B cell (primary cell): ENCODE measurements around the gene PTPRN2. TPM values are rescaled to one million over a fixed set of nuclear protein-coding genes. Genes with fewer than 3 reads are reported as not detected.

Experiments
- ATAC-seq: fragments of 200-7000 bp; cut with Tn5 transposase; one replicate; pipeline ENCODE4 v1.10.0; 2021; ENCODE audit warnings: low read depth, mild to moderate bottlenecking, moderate number of reproducible peaks, moderate library complexity
- CTCF ChIA-PET: fragments of 350-600 bp; sonication (Branson Sonifier 250); formaldehyde crosslinking; loops from one replicate; lab custom pipeline; 2021; ENCODE audit warnings: antibody characterized with exemption, inconsistent platforms; lab: Charles Lee
- POLR2A ChIA-PET: fragments of 350-600 bp; sonication (Branson Sonifier 250); formaldehyde crosslinking; loops from one replicate; lab custom pipeline; 2021; ENCODE audit warnings: antibody characterized with exemption; lab: Charles Lee
- DNase-seq: peaks from one replicate; pipeline ENCODE4 v3.0.0; 2013
- H2AFZ ChIP-seq: 2 replicates; pipeline ENCODE4 v1.6.1; 2012; ENCODE audit warnings: mild to moderate bottlenecking, low read depth, low read length; ENCODE audit not compliant: insufficient read depth, poor library complexity, severe bottlenecking
- H3K27ac ChIP-seq, 2 donors: 1 replicate in 1 of 2; 2 replicates in 1 of 2; pipeline ENCODE4 v1.5.1; 2012 to 2013; ENCODE audit warnings: low read length in 2 of 2, mild to moderate bottlenecking in 2 of 2, moderate library complexity in 1 of 2
- H3K27me3 ChIP-seq, 4 experiments: fragments of 200-600 bp in 1 of 4; sonication (generic) in 1 of 4; replicated peaks in 1 of 4; 1 replicate in 2 of 4; 2 replicates in 2 of 4; pipeline versions ENCODE4 v1.6.1 to v1.7.0; 2013 to 2016; ENCODE audit warnings: low read length in 3 of 4, mild to moderate bottlenecking in 2 of 4, mixed read lengths in 1 of 4, moderate library complexity in 1 of 4; ENCODE audit not compliant: insufficient read depth in 4 of 4, control insufficient read depth in 3 of 4; ENCODE audit errors: control extremely low read depth in 1 of 4
- H3K36me3 ChIP-seq, 2 experiments: replicated peaks in 1 of 2; 1 replicate in 1 of 2; 2 replicates in 1 of 2; pipeline versions ENCODE4 v1.6.1 to v1.7.1; 2013; ENCODE audit warnings: low read length in 1 of 2; ENCODE audit not compliant: insufficient read depth in 2 of 2, control insufficient read depth in 1 of 2; ENCODE audit errors: control extremely low read depth in 1 of 2, extremely low read depth in 1 of 2
- H3K4me1 ChIP-seq, 2 donors: fragments of 200-600 bp in 1 of 2; sonication (generic) in 1 of 2; 1 replicate in 1 of 2; 2 replicates in 1 of 2; pipeline versions ENCODE4 v1.5.1 to v1.6.1; 2013 to 2017; ENCODE audit warnings: low read length in 2 of 2; ENCODE audit not compliant: control insufficient read depth in 2 of 2, insufficient read depth in 2 of 2
- H3K4me2 ChIP-seq: replicated peaks from 2 replicates; pipeline ENCODE3; 2012; ENCODE audit warnings: mild to moderate bottlenecking, low read depth, low read length; ENCODE audit not compliant: poor library complexity, severe bottlenecking
- H3K4me3 ChIP-seq, 5 experiments: fragments of 200-600 bp in 1 of 5; sonication (generic) in 1 of 5; 1 replicate in 3 of 5; 2 replicates in 2 of 5; pipeline versions ENCODE4 v1.5.1 to v1.7.0; 2011 to 2016; ENCODE audit warnings: low read length in 4 of 5, mild to moderate bottlenecking in 4 of 5, low read depth in 2 of 5, control low read depth in 1 of 5, moderate library complexity in 1 of 5; ENCODE audit not compliant: insufficient read depth in 1 of 5; ENCODE audit errors: control extremely low read depth in 1 of 5, extremely low read depth in 1 of 5
- H3K79me2 ChIP-seq: fragments of 200-600 bp; sonication (generic); one replicate; pipeline ENCODE4 v1.6.0; 2016; ENCODE audit warnings: low read length; ENCODE audit not compliant: control insufficient read depth, insufficient read depth
- H3K9ac ChIP-seq: fragments of 200-600 bp; sonication (generic); 2 replicates; pipeline ENCODE4 v1.6.1; 2017; ENCODE audit warnings: mild to moderate bottlenecking, low read length, moderate library complexity
- H3K9me3 ChIP-seq, 3 donors: one replicate each; pipeline versions ENCODE4 v1.6.1 to v1.7.1; 2013; ENCODE audit warnings: low read length in 2 of 3; ENCODE audit not compliant: control insufficient read depth in 2 of 3, insufficient read depth in 1 of 3; ENCODE audit errors: control extremely low read depth in 1 of 3
- H4K20me1 ChIP-seq: 2 replicates; pipeline ENCODE4 v1.6.0; 2012; ENCODE audit warnings: mild to moderate bottlenecking, low read length; ENCODE audit not compliant: insufficient read depth, control insufficient read depth, poor library complexity, severe bottlenecking
- H3K27ac Mint-ChIP-seq: one replicate; pipeline ENCODE4 v1.8.0; 2021; ENCODE audit warnings: mixed read lengths
- H3K27me3 Mint-ChIP-seq: one replicate; pipeline ENCODE4 v1.8.0; 2021; ENCODE audit warnings: mixed read lengths
- H3K4me1 Mint-ChIP-seq: one replicate; pipeline ENCODE4 v1.8.0; 2021; ENCODE audit warnings: mixed read lengths
- H3K4me3 Mint-ChIP-seq: one replicate; pipeline ENCODE4 v1.8.0; 2021; ENCODE audit warnings: mixed read lengths
- H3K9me3 Mint-ChIP-seq: one replicate; pipeline ENCODE4 v1.8.0; 2022; ENCODE audit warnings: mixed read lengths; ENCODE audit not compliant: insufficient read depth
- EZH2 ChIP-seq: IDR thresholded peaks from 2 replicates; pipeline ENCODE4 v1.6.1; 2012; ENCODE audit warnings: borderline replicate concordance, low read depth, mild to moderate bottlenecking, moderate library complexity, low read length; ENCODE audit not compliant: insufficient read depth, poor library complexity, severe bottlenecking
- WGBS: methylation state at CpG from one replicate; pipeline ENCODE4 v1.1.5; 2013; ENCODE audit warnings: missing lambda C conversion rate; ENCODE audit not compliant: insufficient coverage; 5-methylcytosine and 5-hydroxymethylcytosine counted together
- intact Hi-C: fragments of 100-400 bp; cut with micrococcal nuclease; formaldehyde crosslinking; loops from one replicate; pipeline ENCODE4 v1.10.0; 2022
- polyA plus RNA-seq: library from polyadenylated mRNA; depleted of rRNA; stranded (reverse); fragments of >200 nt; gene quantifications from 2 replicates; pipeline ENCODE4 v1.2.3, GENCODE V29; 2012
- total RNA-seq, 2 donors: library from RNA; stranded (reverse); fragments of 120-200 nt in 1 of 2; gene quantifications; 1 replicate in 1 of 2; 2 replicates in 1 of 2; pipeline versions ENCODE4 v1.2.3 to v1.2.4, GENCODE V29; 2013 to 2022
- TF ChIP-seq, protein P1 (sequence below): fragments of 200-600 bp; IDR thresholded peaks from one replicate; pipeline ENCODE4 v1.8.0; 2022; ENCODE audit warnings: antibody characterized with exemption, mild to moderate bottlenecking

The PTPRN2 gene
- total and polyA plus RNA-seq, 2 donors (not counting 1 experiment from before 2014, with no cell fraction given), result 2.0 to 5.0 TPM

DNA sequence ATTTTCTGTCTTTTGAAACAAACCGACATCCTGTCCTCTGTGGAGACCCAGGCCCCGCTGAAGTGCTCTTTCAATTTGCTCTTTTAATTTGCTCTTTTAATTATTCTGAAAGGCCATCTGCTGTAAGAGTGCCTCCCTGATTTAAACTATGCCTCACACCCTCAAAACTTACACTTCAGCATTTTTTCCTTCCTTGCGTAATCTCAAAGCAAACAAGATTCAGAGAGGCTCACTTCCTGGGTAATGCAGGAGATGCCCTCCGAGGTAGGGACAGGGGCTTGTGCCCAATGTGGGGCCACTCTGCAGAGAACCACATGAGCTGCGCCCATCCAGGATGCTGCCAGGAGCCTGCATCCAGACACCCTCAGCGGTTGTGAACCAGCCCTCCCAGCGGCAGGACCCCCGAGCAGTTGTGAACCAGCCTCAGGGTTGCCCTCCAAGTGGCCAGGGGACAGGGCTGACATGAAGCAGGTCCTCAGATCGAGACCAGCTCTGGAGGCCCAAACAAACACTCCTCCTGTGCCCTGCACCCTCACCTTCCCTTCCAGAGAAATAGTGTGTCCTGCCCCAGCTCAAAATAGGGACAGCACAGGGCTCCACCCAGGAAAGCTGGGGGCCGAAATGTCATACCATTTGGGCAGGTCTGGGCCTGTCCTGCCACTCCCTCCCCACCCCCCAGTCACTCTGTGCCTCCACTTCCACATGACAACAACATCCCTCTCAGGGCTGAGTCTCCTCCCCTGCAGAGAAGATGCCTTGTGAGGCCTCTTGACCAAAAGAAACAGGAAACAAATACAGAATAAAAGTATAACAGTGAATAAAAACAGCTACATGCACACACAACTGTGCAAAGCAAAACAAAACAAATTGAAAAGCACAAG is 190.4 kb downstream of the PTPRN2 start:
- H3K27me3 Mint-ChIP-seq, result no peaks in the 10 kb centered on the region
- no peak overlapping the region for H3K9ac ChIP-seq
- H3K27me3 ChIP-seq, result no peaks in the 10 kb centered on the region
- no peak overlapping the region for H3K4me3 ChIP-seq
- no peaks in the 10 kb centered on the region for H3K4me1 Mint-ChIP-seq
- ATAC-seq (no peak), DNase-seq (no peak)
- intact Hi-C loops, result no loop called here
- peaks cover 0 to 41% (median 0%) of the 10 kb centered on the region in 3 donors for H3K9me3 ChIP-seq
- H3K36me3 ChIP-seq, result no peaks in the 10 kb centered on the region
- no peak overlapping the region for H3K4me3 Mint-ChIP-seq
- 82% methylated on average over 10 of the region's 10 CpGs for WGBS
- TF ChIP-seq, protein P1, sequence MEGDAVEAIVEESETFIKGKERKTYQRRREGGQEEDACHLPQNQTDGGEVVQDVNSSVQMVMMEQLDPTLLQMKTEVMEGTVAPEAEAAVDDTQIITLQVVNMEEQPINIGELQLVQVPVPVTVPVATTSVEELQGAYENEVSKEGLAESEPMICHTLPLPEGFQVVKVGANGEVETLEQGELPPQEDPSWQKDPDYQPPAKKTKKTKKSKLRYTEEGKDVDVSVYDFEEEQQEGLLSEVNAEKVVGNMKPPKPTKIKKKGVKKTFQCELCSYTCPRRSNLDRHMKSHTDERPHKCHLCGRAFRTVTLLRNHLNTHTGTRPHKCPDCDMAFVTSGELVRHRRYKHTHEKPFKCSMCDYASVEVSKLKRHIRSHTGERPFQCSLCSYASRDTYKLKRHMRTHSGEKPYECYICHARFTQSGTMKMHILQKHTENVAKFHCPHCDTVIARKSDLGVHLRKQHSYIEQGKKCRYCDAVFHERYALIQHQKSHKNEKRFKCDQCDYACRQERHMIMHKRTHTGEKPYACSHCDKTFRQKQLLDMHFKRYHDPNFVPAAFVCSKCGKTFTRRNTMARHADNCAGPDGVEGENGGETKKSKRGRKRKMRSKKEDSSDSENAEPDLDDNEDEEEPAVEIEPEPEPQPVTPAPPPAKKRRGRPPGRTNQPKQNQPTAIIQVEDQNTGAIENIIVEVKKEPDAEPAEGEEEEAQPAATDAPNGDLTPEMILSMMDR, result no peak
- ChIA-PET POLR2A (no interaction called here), CTCF (no interaction called here)
- H3K4me1 ChIP-seq, result no peaks in the 10 kb centered on the region
- H3K27ac ChIP-seq, result no peak overlapping the region
- H3K27ac Mint-ChIP-seq, result no peak overlapping the region
- H3K9me3 Mint-ChIP-seq, result peaks cover 5% of the 10 kb centered on the region
- no peaks in the 10 kb centered on the region for H3K79me2 ChIP-seq
- H2AFZ ChIP-seq, result no peak overlapping the region
- no peaks in the 10 kb centered on the region for H4K20me1 ChIP-seq
- no peak overlapping the region for H3K4me2 ChIP-seq

DNA sequence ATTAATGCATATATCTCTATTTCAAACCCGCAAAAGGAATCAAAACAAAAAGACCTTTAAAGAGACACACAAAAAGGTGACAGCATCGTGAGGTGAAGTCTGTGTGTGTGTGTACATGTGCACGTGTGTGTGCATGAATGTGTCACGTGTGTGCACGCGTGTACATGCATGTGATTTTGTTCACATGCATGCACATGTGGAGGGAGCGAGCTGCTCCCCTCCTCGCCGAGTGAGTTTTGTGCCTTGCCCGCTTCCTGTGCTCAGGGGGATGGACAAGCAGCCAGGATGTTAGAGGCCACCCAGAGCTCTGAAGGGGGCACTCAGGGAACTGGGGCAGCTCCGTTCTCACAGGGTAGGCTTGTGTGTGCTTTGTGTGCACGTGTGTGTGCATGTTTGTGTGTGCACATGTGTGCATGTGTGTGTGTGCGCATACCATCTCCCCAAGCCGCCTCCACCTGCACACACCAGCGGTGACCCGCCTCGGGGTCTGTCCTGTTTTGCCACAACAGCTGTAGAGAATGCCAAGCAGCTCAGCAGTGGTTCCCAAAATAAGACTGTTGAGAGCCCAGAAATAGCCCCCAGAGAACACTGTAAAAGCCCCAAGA is 191.2 kb downstream of the PTPRN2 start:
- ChIA-PET POLR2A (no interaction called here), CTCF (no interaction called here)
- intact Hi-C loops, result no loop called here
- Histone ChIP-seq H3K27me3 (no peaks in the 10 kb centered on the region), H3K9ac (no peak overlapping the region), H3K4me3 (no peak overlapping the region), H4K20me1 (no peaks in the 10 kb centered on the region), H3K4me1 (no peaks in the 10 kb centered on the region), H3K36me3 (no peaks in the 10 kb centered on the region), H3K4me2 (no peak overlapping the region), H3K27ac (no peak overlapping the region), H3K9me3 (peaks cover 0 to 47% (median 0%) of the 10 kb centered on the region in 3 donors), H2AFZ (no peak overlapping the region), H3K79me2 (no peaks in the 10 kb centered on the region)
- Mint-ChIP-seq H3K9me3 (peaks cover 5% of the 10 kb centered on the region), H3K27ac (no peak overlapping the region), H3K4me3 (no peak overlapping the region), H3K27me3 (no peaks in the 10 kb centered on the region), H3K4me1 (no peaks in the 10 kb centered on the region)
- ATAC-seq (no peak), DNase-seq (no peak)
- TF ChIP-seq EZH2, result no peak
- TF ChIP-seq, protein P1, result no peak
- 74% methylated on average over 14 of the region's 17 CpGs for WGBS
